Mammary epithelial cell (primary cell): Measurements from ENCODE around the gene OR52I2.

Experiments
- CTCF ChIP-seq, 2 donors: IDR thresholded peaks in 1 of 2; conservative IDR thresholded peaks in 1 of 2; 2 replicates each; pipeline ENCODE4 v1.5.1; 2011 to 2012; ENCODE audit warnings: inconsistent platforms in 2 of 2, low read length in 2 of 2, mild to moderate bottlenecking in 2 of 2, control low read depth in 1 of 2, low read depth in 1 of 2; ENCODE audit not compliant: insufficient read depth in 1 of 2; ENCODE audit errors: extremely low read depth in 1 of 2
- EZH2 ChIP-seq: IDR thresholded peaks from 2 replicates; pipeline ENCODE4 v1.6.1; 2012; ENCODE audit warnings: low read length, inconsistent platforms, borderline replicate concordance

- TF ChIP-seq CTCF (conservative IDR thresholded peaks at IDR 0.05 in 1 of 2, IDR thresholded peaks at IDR 0.05 in 1 of 2; ENCODE audit: extremely low read depth in 1 of 2, insufficient read depth in 1 of 2, low read depth in 1 of 2, low read length in 2 of 2) (no peak), EZH2 (no peak)
Observed at GRCh38 chr11:4593739-4594138, 12.2 kb downstream of the OR52I2 start, which contains the start of gene OR52I1.
